Measurements from ENCODE around the gene FAM53B.

DNA sequence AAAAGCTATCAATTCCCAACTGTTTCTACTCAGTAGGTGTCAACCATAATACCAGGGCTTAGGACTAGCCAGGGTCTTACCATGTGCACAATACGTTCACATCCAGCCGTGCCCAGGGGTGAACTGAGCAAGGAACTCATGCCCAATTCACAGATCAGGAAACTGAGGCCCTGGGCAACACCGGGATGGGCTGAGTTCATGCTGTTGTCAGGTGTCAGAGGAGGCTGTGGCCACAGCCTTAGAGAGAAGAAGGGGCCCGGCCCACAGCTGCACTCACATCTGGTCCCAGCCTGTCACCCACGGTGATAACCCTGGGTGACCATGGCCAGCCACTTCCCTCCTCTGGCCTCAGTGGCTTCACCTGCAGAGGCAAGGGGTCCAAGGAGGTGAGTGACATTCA lies 92.0 kb downstream of the FAM53B start:
- TF ChIP-seq EZH2phosphoT487 (IDR thresholded peaks at IDR 0.05; ENCODE audit: insufficient read depth, low read depth) (no peak), EZH2 (IDR thresholded peaks at IDR 0.05; ENCODE audit: insufficient read depth, poor library complexity, severe bottlenecking) (no peak)
